Fibroblast of skin of right biceps (primary cell): ENCODE results near the gene CTCF.
A peak's percentile ranks its signal among the peaks of the same experiment; 100 is the strongest.

ENCODE experiments used
- DNase-seq: peaks from one replicate; pipeline ENCODE4 v3.0.0-alpha.2; 2013

Gene CTCF

DNA sequence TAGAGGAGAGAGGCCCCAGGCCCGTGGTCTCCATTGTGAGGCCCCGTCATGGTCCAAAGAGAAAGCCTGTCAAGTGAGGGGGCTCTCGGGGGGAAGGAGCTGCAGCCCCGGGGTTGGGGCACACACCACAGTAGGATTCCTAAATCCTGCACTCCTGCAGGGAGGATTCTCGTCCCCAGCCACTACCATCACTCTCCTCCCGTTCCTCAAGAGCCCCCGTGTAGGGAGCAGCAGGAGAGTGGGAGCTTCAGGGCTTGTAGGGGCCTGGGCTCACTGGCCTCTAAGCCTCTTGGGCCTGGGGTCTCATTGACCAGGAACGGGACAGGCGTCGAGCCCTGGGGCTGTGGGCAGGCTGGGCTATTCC, 105.1 kb downstream of the CTCF start:
- DNase-seq = no peak

DNA sequence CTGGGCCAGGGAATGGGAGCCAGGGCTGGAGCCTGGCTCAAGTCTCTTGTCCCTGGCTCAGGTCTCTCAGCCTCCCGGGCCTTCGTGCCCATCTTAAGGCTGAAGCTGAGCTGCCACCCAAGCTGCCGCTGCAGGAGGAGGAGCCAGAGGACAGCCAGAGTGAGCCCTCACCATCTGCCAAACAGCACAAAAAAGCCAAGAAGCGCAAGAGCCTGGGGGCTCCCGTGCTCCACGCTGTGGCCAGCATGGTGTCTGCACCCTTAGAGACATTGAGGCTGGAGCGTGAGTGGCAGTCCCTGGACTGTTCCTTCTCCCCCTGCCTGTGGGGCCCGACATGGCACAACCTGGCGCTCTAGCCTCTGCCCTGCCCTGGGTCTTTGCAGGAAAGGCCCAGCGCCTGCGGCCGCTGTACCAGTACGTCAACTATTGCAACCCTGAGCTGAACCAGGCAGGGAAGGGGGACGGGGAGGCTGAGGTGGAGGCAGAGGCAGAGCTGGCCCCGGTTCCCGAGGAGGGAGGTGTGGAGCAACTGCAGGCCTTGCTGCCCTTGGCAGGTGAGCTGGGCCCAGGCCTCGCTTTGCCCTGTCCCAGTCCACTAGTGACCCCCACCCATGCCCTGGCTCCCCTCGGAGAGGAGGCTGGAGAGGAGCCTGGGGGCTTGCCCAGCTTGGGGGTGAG, 105.6 kb downstream of the CTCF start:
- DNase-seq = peak; percentile 93

DNA sequence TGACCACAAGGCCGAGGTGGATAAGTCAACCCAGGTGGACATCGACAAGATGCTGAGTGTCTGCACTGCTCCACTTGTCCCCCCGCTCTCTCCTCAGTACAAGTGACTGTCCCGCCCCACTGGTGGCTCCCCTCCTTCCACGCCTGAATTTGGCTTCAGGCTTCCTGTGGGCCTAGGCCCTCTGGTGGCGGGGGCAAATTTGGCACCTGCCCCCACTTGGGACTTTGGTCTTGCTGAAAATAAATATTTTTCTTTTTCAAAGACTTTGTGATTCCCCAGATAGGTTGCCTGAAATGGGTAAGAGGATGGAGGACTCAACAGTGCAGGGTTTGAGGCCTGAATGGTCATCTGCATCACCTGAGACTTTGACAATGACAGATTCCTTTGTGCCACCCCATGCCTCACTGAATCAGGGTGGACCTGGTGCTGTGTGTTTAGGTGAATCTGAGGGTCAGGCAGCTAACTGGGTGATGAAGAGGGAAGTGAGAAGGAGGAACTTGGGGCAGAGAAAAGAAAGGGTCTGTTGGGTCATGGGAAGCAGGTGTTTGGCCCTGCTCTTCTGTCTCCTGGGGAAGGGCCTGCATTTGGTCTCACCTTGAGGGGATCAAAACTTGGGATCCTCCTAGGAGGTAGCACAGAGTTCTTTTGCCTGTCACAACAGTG, 106.3 kb downstream of the CTCF start:
- DNase-seq = no peak

DNA sequence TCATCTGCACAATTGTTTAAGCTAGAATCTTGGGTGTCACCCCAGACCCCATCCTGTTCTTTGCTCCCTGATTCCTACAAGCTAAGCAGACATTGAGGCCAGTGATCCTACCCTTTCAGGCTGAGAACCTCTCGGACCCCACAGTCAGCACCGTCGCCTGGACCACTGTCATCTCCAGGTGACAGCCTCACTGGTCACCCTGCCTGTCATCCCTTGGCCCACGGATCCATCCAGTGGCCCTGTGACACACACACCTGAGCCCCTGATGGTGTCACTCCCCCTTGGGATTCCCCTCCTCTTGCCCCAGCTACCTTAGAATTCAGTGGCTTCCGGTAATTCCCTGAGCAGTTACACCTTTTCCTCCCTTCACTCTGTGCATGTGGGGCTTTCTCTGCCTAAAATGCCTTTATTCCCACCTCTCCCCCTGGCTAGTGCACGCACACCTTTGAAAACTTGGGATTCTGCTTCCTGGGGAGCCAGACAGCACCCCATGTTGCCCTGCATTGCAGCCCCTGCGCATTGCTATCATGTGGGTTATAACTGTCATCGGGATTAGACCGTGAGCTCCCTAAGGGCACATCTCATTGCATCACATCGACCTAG, 107.3 kb downstream of the CTCF start:
- no peak for DNase-seq

DNA sequence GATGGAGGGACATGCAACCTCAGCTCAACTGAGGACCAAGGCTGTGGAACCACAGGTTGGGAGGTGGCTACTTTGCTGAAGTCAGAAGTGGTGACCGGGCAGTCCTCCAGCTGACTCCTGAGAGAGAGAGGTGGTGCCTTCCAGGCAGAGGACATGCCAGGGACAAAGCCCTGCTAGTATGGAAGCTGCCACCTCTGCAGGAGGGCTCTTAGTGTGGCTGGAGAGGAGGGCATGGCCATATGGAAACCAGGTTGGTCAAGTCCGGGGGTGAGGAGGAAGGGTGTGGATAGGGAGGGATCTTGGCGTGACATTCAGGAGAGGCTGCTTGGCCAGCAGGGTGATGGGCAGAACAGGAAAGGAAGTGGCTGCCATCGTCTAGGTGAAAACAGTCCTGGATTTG, 110.0 kb downstream of the CTCF start:
- no peak for DNase-seq

DNA sequence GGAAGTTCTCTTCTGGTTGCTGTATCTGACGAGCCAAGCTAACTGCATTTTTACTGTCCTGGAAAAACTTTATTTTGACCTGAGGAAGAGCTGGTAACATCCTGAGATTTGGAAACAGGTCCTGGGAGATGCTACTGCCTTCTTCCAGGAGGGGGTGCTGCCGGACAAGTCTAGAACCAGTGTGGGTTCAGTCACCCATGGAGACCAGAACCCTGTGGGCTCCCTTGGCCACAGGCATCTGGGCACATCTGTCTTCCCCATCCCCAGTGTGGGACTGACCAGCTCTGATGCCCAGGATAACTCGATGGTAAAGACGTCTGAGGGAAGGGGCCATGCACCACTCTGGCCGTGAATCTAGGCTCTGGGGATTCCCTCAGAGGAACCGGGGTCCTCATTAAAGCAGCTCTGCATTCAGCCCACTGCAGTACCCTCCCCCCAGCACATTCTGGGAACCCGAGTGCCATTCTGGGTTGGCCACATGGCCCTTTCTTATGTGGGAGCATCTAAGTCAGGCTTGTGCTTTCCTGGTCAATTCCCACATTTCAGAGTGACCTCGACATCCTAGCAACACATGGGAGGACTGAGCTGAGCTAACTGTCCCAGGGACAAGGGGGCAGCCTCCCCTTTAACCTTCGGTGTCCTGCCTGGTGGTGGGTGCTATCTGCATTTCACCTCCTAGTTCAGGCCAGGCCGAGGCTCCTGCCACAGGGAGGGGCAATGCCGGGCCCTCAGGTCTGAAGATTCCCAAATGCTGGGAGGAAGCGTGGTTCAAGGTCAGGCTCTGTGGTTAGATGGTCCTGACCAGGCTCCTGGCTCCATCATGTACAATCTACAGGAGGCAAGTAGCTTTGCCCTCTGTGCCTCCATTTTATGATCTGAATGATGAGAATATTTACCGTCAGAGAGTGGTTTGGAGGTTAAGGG, 110.7 kb downstream of the CTCF start:
- DNase-seq = peak; percentile 52

DNA sequence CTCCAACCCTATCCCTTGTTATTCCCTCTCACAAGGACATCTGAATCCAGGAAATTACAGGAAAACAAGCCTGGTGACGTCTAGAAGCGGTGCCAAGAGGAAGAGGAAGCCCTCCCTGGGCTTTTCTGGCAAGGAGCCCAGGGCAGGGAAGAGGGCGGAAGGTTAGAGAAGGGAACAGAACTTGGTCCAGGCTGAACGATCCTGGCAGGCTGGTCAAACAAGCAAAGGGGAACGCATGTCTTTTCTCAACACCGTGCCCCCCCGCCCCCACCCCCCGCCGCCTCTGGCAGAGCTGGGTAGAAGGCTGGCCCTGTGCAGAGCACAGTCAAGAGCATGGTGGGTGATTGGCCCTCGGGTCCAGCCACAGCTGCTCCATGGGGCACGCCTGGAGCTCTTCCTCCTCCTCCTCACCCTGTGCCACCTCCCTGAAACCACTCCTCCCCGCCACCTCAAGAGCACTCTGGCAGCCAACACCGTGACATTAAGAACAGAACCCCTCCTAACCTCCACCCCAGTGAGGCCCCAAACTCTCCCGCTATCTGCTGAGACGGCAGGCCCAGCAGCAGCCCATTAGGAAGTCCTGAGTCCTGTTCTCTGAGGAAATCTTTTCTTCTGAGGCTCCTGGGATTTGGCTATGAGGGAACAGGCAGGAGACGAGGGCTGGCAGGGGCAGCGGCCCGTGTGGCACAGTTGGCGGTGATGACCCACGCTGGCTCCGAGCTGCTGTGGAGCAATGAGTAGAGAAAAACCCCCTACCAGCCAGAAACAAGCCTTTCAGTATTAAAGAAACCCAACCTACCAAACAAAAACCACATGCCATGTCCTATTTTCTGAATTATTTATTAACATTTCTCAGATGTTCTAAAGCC, 111.6 kb downstream of the CTCF start:
- DNase-seq = no peak

DNA sequence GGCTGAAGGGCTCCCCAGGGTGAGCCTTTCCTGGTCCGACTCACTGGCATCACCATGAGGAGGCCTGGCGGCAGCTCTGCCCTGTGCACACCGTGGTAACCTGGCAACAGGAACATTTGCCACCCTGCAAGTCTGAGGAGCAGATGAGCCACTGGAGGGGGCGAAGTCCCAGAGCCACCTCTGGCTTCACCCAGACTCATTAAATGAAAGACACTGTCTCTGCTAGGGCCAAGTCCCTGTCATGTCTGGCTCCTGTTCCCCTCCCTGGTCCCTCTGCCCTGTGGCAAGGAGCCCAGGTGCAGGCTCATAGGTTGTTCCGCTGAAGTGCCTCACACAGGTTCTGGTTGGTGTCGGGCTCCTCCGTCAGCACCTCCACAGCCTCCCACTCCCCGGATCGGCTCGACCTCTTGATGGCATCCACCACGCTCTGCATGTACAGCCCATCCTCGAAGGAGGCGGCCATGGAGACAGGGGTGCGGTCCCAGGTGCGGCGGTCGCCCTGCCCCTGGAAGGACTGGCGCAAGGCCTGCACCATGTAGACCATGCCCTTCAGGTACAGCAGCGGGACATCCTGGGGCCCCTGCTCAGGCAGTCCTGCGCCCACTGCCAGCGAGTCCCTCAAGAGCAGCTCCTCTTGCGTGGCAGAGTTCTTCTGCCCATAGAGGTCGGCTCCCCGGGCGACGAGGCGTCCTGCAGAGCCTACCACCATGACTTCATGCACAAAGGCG, 112.7 kb downstream of the CTCF start:
- DNase-seq = no peak

DNA sequence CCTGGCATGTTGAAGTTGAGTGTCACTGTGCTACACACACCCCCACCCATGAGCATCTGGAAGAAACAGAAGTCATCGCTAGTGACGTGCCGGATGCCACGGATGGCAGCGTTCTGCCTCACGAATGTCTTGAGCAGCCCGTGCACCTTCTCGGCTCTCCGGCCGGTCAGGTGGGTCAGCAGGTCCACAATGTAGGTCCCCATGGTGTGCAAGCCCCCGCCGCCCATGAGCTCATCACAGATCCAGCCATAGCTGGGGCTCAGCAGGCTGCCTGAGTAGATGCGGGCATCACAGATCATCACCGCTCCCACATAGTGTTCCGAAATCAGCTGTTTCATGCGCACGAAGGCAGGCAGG, 113.2 kb downstream of the CTCF start:
- no peak for DNase-seq

DNA sequence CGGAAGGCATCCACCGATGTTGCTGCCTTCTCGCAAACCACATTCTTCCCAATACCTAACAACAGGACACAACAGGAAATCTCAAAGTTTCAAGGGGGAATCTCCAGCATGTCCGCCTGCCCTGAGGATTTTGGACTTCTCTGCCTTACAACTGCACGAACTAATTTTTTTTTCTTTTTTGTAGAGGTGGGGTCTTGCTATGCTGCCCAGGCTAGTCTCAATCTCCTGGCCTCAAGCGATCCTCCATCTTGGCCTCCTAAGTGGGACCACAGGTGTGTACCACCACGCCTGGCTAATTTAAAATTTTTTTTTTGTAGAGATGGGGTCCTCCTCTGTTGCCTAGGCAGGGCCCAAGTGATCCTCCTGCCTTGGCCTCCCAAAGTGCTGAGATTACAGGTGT, 113.7 kb downstream of the CTCF start:
- no peak for DNase-seq

DNA sequence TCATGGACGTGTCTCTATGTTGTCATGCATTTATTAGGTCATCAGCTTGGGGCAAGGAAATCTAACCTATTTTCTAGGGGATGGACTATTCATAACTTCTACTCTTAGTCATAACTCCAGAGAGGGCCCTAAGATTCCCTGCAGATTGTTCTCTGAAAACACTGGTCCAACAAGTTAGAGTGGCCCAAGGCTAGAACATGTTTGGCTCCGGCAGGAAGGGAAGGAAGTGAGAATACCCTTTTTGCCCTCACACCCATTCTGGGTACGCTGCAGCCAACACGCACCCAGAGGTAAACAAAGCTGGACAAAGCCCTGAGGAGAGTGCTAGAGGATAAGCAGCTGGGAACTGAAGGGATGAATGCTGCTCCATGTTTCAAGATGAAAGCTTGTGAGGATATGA, 114.2 kb downstream of the CTCF start:
- no peak for DNase-seq

DNA sequence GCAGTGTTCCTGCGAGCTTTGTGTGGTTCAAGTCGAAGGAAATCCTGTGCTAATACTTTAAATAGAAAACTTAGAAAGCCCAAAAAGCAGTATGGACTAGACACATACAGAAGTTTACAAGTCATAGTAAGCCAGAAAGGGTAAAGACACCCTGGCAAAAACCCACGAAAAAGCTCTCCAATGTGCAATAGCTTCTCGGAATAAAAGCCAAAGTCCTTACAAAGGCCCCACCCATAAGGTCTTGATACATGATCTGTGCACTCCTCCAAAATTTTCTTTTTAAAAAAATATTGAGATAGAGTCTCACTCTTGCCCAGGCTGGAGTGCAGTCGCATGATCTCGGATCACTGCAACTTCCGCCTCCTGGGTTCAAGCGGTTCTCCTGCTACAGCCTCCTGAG, 114.6 kb downstream of the CTCF start:
- DNase-seq = no peak

DNA sequence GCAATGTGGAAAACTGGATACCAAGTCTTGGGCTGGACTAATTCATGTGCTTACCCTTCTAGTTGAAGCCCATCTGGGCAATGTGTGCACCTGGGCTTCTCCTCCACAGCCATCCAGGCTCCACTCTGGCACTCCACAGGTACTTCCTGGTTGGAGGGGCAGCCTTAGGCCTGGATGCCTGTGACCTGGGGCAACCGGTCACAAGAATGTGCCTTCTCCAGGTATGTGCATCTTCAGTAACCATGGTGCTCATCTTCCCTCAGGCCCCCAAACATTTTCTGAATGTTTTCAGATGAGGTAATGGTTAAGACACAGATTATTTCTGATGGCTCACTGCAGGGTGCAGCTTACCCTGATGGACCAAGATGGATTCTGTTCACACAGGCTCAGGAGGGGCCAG, 115.4 kb downstream of the CTCF start:
- DNase-seq = no peak

DNA sequence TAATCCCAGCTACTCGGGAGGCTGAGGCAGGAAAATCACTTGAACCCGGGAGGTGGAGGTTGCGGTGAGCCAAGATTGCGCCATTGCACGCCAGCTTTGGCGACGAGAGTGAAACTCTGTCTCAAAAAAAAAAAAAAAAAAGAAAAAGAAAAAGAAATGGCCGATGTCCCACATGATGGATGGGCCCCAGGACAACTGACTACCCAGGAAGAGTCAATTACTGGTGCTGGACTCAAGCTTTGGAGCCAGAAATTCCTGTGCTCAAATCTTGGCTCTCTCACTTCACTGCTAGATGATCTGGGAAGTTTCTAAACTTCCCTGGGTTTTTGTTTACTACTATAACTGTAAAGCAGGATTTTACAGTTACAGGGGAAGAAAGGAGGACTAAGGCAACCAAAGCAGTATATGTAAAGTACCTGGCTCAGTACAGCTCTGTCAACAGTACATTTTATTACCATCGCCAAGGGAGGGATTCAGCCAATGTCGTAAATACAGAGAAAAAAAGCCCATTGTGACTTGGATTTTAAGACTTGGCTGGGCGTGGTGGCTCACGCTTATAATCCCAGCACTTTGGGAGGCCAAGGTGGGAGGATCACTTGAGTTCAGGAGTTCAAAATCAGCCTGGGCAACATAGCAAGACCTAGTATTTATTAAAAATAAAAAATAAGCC, 116.2 kb downstream of the CTCF start:
- DNase-seq = no peak

DNA sequence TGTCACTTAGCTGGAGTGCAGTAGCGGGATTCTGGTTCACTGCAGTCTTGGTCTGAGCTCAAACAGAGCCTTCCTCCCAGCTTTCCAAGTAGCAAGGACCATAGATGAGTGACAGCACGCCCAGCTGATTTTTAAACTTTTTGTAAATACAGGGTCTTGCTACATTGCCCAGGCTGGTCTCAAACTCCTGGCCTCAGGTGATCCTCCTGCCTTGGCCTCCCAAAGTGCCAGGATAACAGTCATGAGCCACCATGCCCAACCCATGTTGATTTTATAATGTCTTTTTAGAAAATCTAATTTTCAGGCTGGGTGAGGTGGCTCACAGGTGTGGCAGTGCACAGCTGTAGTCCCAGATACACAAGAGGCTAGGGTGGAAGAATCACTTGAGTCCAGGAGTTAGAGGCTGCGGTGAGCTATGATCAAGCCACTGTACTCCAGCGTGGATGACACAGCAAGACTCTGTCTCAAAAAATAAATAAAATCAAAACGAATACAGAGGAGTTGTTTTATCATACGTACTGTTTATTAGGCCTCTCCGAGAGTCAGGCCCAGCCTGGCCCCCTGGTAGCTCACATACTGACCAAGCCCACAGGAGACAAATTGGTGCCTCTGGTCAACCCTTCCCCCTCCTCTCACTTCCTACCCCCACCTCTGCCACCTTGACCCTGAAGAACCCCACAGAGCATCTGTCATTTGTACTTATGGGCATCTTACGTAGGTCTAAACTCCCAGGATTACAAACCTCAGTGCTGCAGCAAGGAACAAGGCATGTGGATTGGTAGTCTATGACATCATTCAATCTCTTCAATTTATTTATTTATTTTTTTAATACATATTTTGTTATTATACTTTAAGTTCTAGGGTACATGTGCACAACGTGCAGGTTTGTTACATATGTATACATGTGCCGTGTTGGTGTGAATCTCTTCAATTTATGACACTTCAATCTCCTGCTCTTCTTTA, 117.9 kb downstream of the CTCF start:
- DNase-seq = no peak

DNA sequence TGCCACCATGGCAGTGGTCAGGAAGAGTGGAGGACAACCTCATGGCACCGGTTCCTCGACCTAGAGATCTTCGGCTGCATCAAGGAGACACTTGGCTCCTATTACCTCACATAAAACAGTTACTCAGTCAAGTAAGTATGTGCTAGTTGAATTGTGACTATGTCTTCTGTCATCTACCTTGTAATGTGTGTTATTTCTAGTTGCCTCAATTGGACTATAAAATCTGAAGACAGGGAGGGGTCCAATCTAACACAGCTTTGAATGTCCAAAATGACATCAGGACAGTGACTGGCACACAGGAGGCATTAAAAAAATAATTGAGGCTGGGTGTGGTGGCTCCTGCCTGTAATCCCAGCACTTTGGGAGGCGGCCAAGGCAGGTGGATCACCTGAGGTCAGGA, 121.4 kb downstream of the CTCF start:
- DNase-seq = no peak

DNA sequence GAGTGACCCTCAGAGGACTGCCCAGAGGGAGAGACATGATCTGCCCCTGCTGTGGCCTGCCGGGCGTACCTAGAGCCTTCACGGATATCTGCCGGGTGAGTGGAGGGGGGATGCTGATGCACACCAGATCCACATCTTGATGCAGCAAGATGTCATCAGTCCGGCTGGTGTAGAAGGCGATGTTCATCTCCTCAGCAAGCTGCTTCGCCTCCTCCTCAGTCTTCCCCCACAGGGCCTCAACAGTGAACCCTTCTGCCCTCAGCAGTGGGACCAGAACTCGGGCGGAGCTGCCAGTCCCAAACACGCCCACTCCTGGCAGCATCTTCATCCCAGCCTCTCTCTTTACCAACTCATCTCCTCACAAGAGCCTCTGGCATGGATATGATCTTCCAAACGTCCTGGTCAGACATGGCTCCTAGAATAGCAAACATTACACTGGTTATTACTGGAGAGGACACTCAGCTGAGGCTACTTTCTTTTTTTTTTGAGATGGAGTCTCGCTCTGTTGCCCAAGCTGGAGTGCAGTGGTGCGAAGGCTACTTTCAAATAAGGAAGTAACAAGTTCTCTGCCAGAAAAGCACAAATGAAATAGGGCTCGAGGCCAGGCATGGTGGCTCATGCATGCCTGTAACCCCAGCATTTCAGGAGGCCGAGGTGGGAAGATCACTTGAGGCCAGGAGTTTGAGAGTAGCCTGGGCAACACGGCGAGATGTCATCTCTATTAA, 123.2 kb downstream of the CTCF start:
- no peak for DNase-seq
